ENCODE data around the gene ZFYVE28. TPM values are rescaled to one million over a fixed set of nuclear protein-coding genes. Genes with fewer than 3 reads are reported as not detected.

ZFYVE28 gene
- total RNA-seq, 1 donor from 2014 or later = 0.39 TPM

GRCh38 chr4:2248044-2248780 is 170.2 kb downstream of the ZFYVE28 start:
- Mint-ChIP-seq H3K9me3 (no peaks in the 10 kb centered on the region), H3K4me3 (no peak overlapping the region), H3K27me3 (ENCODE audit: insufficient read depth, low read depth) (peaks cover 9% of the 10 kb centered on the region), H3K36me3 (peaks cover 9% of the 10 kb centered on the region), H3K4me1 (peaks cover 21% of the 10 kb centered on the region), H3K27ac (peak overlapping the region; percentile 29)
- Histone ChIP-seq H3K9me3 (ENCODE audit: low read depth) (no peaks in the 10 kb centered on the region), H3F3A (ENCODE audit: low read depth) (peaks cover 14% of the 10 kb centered on the region), H2AFZ (replicated peaks) (no peak overlapping the region), H3K4me2 (no peak overlapping the region), H4K20me1 (ENCODE audit: low read depth) (peaks cover 21% of the 10 kb centered on the region), H3K4me1 (no peaks in the 10 kb centered on the region), H3K79me2 (ENCODE audit: low read depth) (no peaks in the 10 kb centered on the region), H3K36me3 (peaks cover 4% of the 10 kb centered on the region), H3K4me3 (no peak overlapping the region), H3K27ac (no peak overlapping the region), H3K27me3 (no peaks in the 10 kb centered on the region), H3K9ac (no peak overlapping the region)
- DNase-seq (ENCODE audit: low spot score) = no peak
- TF ChIP-seq, protein P1, sequence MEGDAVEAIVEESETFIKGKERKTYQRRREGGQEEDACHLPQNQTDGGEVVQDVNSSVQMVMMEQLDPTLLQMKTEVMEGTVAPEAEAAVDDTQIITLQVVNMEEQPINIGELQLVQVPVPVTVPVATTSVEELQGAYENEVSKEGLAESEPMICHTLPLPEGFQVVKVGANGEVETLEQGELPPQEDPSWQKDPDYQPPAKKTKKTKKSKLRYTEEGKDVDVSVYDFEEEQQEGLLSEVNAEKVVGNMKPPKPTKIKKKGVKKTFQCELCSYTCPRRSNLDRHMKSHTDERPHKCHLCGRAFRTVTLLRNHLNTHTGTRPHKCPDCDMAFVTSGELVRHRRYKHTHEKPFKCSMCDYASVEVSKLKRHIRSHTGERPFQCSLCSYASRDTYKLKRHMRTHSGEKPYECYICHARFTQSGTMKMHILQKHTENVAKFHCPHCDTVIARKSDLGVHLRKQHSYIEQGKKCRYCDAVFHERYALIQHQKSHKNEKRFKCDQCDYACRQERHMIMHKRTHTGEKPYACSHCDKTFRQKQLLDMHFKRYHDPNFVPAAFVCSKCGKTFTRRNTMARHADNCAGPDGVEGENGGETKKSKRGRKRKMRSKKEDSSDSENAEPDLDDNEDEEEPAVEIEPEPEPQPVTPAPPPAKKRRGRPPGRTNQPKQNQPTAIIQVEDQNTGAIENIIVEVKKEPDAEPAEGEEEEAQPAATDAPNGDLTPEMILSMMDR (IDR thresholded peaks at IDR 0.05) = no peak
- TF ChIP-seq EZH2phosphoT487 (IDR thresholded peaks at IDR 0.05) = no peak
- TF ChIP-seq EZH2 (IDR thresholded peaks at IDR 0.05) = no peak

DNA sequence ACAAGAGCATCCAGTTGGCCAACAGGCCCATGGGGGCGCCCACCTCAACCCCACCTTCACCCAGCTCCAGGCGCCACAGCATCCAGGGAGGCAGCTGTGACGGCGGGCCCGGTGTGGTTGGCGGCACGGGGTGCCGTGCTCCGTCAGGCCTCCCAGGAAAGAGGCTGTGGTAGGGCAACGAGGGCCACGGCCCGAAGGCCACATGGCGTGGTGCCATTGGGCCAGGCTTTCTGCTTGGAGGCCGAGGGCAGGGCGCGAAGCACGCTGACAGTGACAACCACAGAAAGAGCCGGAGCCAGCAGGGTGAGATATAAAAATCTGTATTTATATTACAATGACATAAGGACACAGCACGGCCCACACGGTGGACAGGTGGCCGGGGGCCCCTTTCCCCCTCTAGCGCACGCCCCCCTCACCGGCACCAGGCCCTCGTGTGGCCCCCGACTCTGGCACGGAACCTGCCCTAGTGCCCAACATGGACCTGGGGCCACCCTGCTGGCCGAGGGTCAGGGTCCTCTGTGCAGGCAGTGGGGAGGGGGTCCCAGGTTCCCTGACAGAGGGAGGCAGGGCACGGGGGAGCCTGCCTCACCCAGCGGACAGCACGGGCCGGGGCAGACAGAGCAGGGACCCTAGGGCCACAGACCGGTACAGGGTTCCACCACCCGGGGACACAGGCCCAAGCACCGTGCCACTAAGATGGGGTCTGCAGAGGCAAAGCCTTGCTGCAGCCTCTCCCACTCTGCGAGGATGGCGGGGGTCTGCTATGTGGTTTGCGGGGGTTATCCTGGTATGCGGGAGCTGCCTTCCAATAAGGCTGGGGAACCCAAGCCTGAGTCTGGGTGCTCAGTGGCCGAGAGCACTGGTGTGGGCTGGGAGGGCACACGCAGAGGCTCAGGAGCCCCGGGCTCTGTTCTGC is 171.1 kb downstream of the ZFYVE28 start:
- DNase-seq (ENCODE audit: low spot score) = no peak
- H3K27ac ChIP-seq = no peak overlapping the region
- no peak overlapping the region for H3K4me3 Mint-ChIP-seq
- no peaks in the 10 kb centered on the region for H3K9me3 ChIP-seq (ENCODE audit: low read depth)
- H3K36me3 ChIP-seq = peaks cover 4% of the 10 kb centered on the region
- peaks cover 7% of the 10 kb centered on the region for H3K27me3 Mint-ChIP-seq (ENCODE audit: insufficient read depth, low read depth)
- H3F3A ChIP-seq (ENCODE audit: low read depth) = peaks cover 21% of the 10 kb centered on the region
- TF ChIP-seq, protein P1 (IDR thresholded peaks at IDR 0.05) = no peak
- TF ChIP-seq EZH2 (IDR thresholded peaks at IDR 0.05) (no peak), EZH2phosphoT487 (IDR thresholded peaks at IDR 0.05) (no peak)
- H3K4me1 Mint-ChIP-seq = peaks cover 18% of the 10 kb centered on the region
- peaks cover 7% of the 10 kb centered on the region for H3K36me3 Mint-ChIP-seq
- H3K4me3 ChIP-seq = no peak overlapping the region
- H3K4me1 ChIP-seq = no peaks in the 10 kb centered on the region
- no peak overlapping the region for H3K4me2 ChIP-seq
- H2AFZ ChIP-seq (replicated peaks) = no peak overlapping the region
- H3K9ac ChIP-seq = no peak overlapping the region
- no peaks in the 10 kb centered on the region for H3K27me3 ChIP-seq
- peaks cover 18% of the 10 kb centered on the region for H4K20me1 ChIP-seq (ENCODE audit: low read depth)
- H3K79me2 ChIP-seq (ENCODE audit: low read depth) = no peaks in the 10 kb centered on the region
- H3K9me3 Mint-ChIP-seq = no peaks in the 10 kb centered on the region
- no peak overlapping the region for H3K27ac Mint-ChIP-seq

DNA sequence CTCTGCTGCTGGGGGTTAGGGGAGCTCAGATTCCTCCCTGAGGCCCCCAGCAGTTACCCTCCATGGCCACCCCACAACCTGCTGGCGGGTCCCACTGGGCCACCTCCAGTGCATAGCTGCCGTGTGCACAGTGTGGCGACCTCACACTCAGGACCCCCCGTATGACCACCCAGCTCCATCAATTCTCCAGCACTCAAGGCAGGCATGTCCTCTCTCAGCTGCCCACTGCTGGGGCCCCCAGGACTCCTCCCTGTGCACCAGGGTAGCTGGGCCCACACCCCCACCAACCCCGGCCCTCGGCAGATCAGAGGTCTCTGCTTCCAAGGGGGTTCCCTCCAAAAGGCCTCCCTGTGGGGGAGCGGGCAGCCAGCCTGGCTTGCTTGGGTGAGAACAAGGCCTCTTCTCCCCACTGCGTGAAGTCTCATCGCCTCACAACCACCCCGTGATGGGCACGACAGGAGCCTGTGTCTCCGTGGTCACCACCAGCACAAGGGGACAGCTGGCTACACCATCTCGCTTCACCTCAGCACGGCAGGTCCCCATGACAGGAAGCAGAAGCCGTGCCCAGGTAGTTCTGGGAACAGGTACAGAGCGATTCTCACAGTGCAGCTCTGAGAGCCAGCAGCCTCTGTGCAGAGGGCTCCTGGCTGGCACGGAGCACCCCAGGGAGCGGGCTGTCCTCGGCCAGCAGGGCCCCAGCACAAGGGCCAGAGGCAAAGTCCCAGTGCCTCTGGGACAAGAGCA is 171.9 kb downstream of the ZFYVE28 start:
- Histone ChIP-seq H3K9me3 (ENCODE audit: low read depth) (no peaks in the 10 kb centered on the region), H4K20me1 (ENCODE audit: low read depth) (peaks cover 11% of the 10 kb centered on the region), H3K4me2 (no peak overlapping the region), H3K79me2 (ENCODE audit: low read depth) (peaks cover 2% of the 10 kb centered on the region), H3K4me3 (no peak overlapping the region), H3K4me1 (no peaks in the 10 kb centered on the region), H3K27ac (no peak overlapping the region), H3K27me3 (no peaks in the 10 kb centered on the region), H3K36me3 (peaks cover 4% of the 10 kb centered on the region), H3K9ac (no peak overlapping the region), H2AFZ (replicated peaks) (no peak overlapping the region), H3F3A (ENCODE audit: low read depth) (peaks cover 24% of the 10 kb centered on the region)
- DNase-seq (ENCODE audit: low spot score) = no peak
- Mint-ChIP-seq H3K27ac (no peak overlapping the region), H3K36me3 (peaks cover 7% of the 10 kb centered on the region), H3K4me3 (no peak overlapping the region), H3K4me1 (peaks cover 18% of the 10 kb centered on the region), H3K27me3 (ENCODE audit: insufficient read depth, low read depth) (peaks cover 4% of the 10 kb centered on the region), H3K9me3 (no peaks in the 10 kb centered on the region)
- TF ChIP-seq EZH2 (IDR thresholded peaks at IDR 0.05) = no peak
- TF ChIP-seq EZH2phosphoT487 (IDR thresholded peaks at IDR 0.05) = no peak
- TF ChIP-seq, protein P1 (IDR thresholded peaks at IDR 0.05) = no peak
